22Rv1 (cell line): ENCODE measurements around the gene IVNS1ABP.

ENCODE experiments used
- H3K27ac ChIP-seq: fragments of 450-650 bp; 2 replicates; pipeline ENCODE4 v1.5.1; 2017
- CTCF ChIP-seq: fragments of 450-650 bp; IDR thresholded peaks from 2 replicates; pipeline ENCODE4 v1.5.1; 2017; ENCODE audit warnings: mild to moderate bottlenecking
- ZFX ChIP-seq: fragments of 450-650 bp; IDR thresholded peaks from 2 replicates; pipeline ENCODE4 v1.6.1; 2017; ENCODE audit warnings: antibody characterized with exemption, borderline replicate concordance

The IVNS1ABP gene

DNA sequence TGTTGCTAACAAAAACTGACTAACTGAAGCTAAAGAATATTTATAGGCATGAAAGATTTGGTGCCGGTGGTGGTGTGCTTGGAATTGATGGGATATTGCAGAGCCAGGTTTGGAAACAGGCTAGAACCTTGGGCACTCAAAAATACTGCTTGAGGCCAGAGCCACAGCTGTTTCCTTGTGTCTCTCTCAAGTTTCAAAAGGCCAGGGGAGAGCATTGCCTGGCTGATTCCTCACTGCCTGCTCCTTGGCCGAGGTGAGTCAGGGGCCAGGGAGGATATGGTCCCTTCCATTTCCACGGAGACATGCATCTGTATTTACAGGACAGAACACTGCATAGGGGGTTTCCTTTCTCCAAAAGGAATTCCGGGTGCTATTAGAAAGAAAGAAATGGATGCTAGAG is 36.1 kb upstream of the IVNS1ABP start:
- no peak overlapping the region for H3K27ac ChIP-seq
- TF ChIP-seq CTCF (no peak), ZFX (no peak)

- TF ChIP-seq ZFX (no peak), CTCF (no peak)
- no peak overlapping the region for H3K27ac ChIP-seq
These were observed 34.9 kb upstream of the IVNS1ABP start for GRCh38 chr1:185351734-185352466.

- no peak overlapping the region for H3K27ac ChIP-seq
- TF ChIP-seq CTCF: no peak
These were observed 33.0 kb upstream of the IVNS1ABP start for GRCh38 chr1:185350027-185350442.

- TF ChIP-seq ZFX (no peak), CTCF (no peak)
- H3K27ac ChIP-seq: no peak overlapping the region
These were observed 32.5 kb upstream of the IVNS1ABP start for GRCh38 chr1:185349556-185349955.

DNA sequence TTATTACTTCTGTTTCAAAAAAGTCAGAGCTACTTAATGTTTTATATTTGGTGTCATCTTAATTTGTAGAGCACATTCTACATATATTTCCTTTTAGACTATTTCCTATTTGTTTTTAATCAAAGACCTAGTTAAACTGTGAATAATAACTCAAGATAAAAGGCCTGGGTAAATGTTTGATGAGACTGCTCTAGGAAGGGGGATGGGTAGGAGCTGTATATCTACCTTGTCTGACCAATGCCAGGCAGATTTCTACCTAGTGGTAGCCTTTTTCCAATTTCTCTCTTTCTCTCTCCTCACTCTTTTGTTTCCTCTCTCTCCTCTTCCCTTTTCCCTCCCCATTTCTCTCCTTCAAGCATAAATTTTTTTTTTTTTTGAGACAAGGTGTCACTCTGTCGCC is 31.9 kb upstream of the IVNS1ABP start:
- no peak for TF ChIP-seq CTCF
- no peak for TF ChIP-seq ZFX
- H3K27ac ChIP-seq: no peak overlapping the region

GRCh38 chr1:185348296-185348695 is 31.3 kb upstream of the IVNS1ABP start:
- H3K27ac ChIP-seq: no peak overlapping the region
- TF ChIP-seq CTCF: no peak
- TF ChIP-seq ZFX: no peak

- H3K27ac ChIP-seq: no peak overlapping the region
- TF ChIP-seq CTCF (no peak), ZFX (no peak)
These were observed 29.1 kb upstream of the IVNS1ABP start for GRCh38 chr1:185345913-185346720.
